ENCODE measurements around the gene ANTXR1.

ANTXR1 gene

DNA sequence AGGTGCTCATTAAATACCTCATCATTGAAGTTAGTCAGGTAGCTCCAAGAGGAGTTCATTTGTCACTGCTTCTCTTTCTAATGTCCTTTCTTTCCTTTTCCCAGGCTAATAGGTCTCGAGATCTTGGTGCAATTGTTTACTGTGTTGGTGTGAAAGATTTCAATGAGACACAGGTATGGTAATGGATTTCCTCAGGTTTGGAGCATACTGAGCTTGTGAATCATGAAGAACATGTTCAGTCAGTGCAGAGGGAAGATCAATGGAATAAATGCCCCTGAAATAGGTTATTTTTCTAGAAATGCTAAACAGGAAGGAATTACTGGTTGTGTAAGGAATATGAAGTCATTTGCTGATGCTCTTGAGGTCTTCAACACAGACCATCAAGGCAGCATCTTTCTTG is 62.5 kb downstream of the ANTXR1 start:
- no peak for DNase-seq

GRCh38 chr2:69076601-69077000 is 63.6 kb downstream of the ANTXR1 start:
- DNase-seq = no peak

DNA sequence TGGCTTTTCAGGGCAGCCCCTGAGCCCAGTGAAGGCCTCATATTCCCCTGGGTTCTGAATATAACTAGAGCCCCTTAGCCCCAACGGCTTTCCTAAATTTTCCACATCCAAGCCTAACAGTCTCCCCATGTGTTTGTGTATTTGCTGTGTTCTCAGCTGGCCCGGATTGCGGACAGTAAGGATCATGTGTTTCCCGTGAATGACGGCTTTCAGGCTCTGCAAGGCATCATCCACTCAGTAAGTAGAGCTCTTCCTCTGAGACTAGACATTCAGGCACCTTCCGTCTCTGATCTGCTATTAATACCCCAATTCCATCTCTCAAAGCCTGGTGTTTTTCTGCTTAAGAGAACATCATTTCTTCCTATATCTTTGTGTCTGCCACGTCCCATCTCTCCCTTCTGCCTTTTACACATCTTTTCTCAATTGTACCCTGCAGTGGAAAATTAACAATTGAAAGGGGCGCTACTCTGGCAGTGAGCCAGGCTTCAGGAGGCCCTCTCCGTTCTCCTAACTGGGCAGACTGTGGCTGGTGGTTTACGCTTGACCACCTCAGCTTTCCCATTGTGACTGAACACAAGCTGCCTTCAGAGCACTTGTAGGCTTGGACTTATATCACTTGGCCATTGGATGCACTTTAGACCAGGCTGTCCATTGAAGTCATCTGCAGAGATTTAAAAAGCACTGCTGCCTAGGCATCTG is 64.4 kb downstream of the ANTXR1 start:
- DNase-seq = no peak

DNA sequence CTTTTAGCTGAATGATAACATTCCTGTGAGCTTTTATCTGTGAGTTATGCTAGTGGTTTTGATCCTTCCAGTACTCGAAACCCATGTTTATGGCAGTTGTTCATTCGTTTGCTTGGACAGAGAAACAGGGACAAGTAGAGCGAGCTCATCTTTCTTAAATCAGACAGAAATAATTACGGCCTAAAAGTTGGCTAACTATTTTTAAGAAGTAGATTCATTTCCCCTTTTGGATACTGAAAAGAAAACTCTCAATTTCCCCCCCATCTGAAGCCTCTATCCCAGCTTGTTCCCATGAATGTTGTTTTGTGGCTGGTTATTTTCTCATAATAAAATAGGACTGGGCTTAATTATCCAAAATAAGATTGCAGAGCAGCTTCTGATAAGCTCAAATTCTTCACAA is 67.1 kb downstream of the ANTXR1 start:
- DNase-seq = no peak

- DNase-seq = no peak
These were observed 68.1 kb downstream of the ANTXR1 start for GRCh38 chr2:69081001-69081580.

DNA sequence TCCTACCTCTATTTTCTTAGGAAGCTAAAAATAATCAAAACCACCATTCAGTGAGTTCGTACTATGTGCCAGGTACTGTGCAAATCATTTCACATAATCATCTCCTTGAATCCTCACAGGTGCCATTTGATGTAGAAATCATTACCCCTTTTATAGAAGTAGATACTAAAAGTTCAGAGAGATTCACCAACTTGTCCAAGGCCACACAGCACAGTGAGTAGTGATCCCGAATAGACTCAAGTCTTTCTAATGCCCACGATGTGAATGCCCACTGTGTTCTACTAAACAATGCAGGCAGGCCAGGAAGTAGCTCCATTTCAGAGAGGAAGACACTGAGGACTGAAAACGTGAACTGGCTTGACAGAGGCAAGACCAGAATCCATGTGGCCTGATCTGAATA is 68.8 kb downstream of the ANTXR1 start:
- no peak for DNase-seq

- DNase-seq = no peak
These were observed 69.5 kb downstream of the ANTXR1 start for GRCh38 chr2:69082430-69082997.

- DNase-seq = no peak
These were observed 70.3 kb downstream of the ANTXR1 start for GRCh38 chr2:69083235-69083748.

DNA sequence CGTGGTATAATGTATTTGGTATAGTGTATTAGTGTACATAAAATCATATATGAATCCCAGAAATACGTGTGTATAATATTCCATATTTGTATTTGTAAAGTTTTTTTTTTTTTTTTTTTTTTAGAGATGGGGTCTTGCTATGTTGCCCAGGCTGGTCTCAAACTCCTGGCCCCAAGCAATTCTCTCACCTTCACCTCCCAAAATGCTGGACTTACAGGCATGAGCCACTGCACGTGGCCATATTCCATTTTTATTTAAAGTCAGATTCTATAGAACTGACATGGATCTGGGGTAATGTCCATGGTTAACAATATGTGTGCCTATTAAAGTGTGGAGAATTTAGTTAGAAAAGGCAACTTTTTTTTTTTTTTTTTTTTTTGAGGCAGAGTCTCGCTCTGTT is 71.5 kb downstream of the ANTXR1 start:
- no peak for DNase-seq

DNA sequence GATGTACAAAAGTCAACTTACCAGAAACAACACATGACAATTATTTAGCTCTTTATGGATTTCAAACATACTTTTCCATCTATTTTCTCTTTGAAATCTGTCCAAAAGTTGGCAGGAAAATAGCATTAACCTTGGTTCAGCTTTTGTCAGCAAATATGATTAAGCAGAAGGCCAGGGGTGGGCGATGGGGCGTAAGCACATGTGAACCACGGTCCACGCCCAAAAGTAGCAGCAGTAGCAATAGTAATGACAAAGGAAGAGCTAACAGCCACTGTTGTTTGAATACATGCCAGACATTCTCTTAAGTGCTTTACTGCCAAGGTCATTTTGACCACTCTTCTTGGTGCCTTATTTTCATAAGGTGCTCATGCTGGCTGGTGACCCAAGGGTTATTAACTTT is 73.5 kb downstream of the ANTXR1 start:
- no peak for DNase-seq

DNA sequence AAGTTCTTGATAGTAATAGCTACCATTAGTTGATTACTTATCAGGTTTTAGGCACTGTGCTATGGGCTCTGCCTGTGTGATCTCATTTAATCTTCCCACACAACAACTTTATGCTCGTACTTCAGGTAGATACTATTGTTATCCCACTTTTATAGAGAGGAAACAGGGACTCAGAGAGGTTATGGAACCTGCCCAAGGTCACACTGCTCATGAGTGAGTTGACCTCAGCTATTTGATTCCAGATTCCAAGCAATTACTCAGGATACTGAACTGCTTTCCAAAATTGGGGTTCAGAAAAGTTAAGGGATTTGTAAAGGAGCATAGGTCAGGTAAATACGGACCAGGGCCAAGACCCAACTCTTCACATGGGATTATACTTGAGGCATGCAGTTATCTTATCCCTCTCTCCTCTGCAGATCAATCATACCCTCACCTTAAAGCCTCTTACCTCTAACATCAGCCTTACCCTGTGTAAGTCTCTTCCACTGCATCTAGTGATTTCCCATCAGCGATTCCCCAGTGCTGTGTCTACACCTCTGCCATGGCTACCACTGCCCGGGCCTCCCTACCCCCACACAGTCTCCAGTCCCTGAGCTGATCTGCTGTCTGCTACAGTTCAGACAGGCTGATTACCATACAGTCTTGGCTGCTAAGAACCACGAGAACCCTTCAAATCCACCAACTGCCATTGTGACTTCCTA is 74.4 kb downstream of the ANTXR1 start:
- no peak for DNase-seq

DNA sequence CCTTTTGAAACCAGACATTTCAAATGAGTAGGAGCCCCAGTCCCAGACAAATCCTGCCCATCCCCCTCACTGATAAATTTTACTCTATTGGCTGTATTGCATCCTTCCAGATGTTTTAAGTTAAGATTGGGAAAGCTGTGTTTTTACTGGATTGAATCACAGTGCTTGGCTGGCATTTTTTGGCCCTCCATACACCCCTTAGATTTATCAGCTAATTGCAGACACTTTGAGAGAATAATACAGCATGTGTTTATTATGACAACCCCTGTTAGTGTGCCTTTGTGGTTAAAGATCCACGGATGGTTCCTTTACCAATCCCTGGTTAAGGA is 74.9 kb downstream of the ANTXR1 start:
- no peak for DNase-seq

DNA sequence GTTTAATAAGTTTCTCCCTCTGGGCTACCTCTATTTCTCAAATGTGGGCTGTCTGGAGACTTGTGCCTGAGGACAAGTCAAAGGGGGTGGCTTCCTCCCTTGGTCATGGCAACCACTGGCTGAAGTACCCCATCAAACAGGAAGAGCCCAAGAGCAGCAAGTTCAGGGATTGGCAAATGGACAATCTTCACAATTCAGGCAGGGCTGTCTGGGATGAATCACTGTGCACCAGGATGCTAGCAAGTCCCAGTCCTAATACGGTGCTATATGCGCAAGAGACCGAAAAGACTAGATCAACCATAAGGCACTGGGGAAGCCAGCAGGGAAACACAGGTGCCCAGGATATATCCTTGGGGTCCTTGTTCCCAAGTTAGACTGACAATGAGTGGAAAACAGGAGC is 75.5 kb downstream of the ANTXR1 start:
- no peak for DNase-seq

GRCh38 chr2:69089266-69089665 is 76.3 kb downstream of the ANTXR1 start:
- no peak for DNase-seq

DNA sequence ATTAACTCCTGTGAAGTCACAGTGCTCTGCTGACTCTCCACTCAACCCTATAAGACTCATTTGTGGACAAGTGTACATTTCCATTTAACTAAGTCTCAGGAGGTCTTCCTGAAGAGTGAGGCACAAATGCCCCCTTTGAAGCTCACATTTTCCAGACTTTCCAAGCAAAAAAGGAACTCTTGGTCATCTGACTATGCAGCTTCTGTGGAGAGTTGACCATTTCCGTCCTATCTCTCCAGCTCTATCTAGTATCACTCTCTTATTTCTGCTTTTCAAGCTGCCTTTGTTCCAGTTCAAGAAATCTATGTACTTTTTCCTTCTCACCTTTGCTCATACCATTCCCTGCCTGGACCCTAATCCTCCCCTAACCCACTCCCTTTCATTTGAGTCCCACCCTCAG is 77.0 kb downstream of the ANTXR1 start:
- DNase-seq = no peak

- DNase-seq = no peak
These were observed 77.8 kb downstream of the ANTXR1 start for GRCh38 chr2:69090820-69091219.

- no peak for DNase-seq
These were observed 79.9 kb downstream of the ANTXR1 start for GRCh38 chr2:69092857-69093256.

DNA sequence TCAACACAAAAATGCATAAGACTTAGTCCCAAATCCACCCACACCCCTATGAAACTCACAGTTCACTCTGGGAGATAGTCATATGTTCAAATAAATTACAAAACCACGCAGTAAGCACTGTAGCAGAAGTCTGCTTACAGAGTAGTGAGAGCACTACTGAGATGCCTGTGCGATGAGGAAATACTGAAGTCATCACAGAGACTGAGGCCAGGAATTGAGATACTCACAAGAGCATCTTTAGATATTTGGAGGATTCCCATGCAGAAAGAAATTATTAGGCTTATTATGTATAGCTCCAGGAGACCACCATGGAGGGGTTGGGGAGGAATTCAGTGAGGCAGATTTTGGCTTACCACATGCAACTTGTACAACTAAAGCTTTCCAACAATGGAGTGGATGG is 82.3 kb downstream of the ANTXR1 start:
- no peak for DNase-seq

GRCh38 chr2:69096326-69097095 is 83.5 kb downstream of the ANTXR1 start:
- DNase-seq = no peak

- DNase-seq = no peak
These were observed 84.2 kb downstream of the ANTXR1 start for GRCh38 chr2:69097148-69097610.

- DNase-seq = no peak
These were observed 85.1 kb downstream of the ANTXR1 start for GRCh38 chr2:69097891-69098655.

- no peak for DNase-seq
These were observed 86.6 kb downstream of the ANTXR1 start for GRCh38 chr2:69099541-69099940.

All from activated CD8-positive, alpha-beta memory T cell treated with anti-CD3 and anti-CD28 coated beads, Interleukin-2, amount 50 U/mL, for 4 hours (primary cell).